Fibroblast of lung (primary cell): Measurements from ENCODE around the gene DRGX. TPM values are rescaled to one million over a fixed set of nuclear protein-coding genes. Genes with fewer than 3 reads are reported as not detected.

Experiments
- DNase-seq, 2 donors: peaks; one replicate each; pipeline versions ENCODE4 v3.0.0 to v3.0.0-alpha.2; 2010; ENCODE audit warnings: low read depth in 2 of 2
- H2AFZ ChIP-seq: 2 replicates; pipeline ENCODE4 v1.5.1; 2012; ENCODE audit warnings: low read length, control low read depth, inconsistent platforms
- H3K27ac ChIP-seq: 2 replicates; pipeline ENCODE4 v1.5.1; 2011; ENCODE audit warnings: low read length, control low read depth; ENCODE audit not compliant: insufficient read depth
- H3K27me3 ChIP-seq: 2 replicates; pipeline ENCODE4 v1.5.1; 2011; ENCODE audit warnings: mild to moderate bottlenecking, low read length; ENCODE audit not compliant: control insufficient read depth, insufficient read depth
- H3K36me3 ChIP-seq: 2 replicates; pipeline ENCODE4 v1.5.1; 2011; ENCODE audit warnings: low read length; ENCODE audit not compliant: control insufficient read depth, insufficient read depth
- H3K4me1 ChIP-seq: 2 replicates; pipeline ENCODE4 v1.5.1; 2011; ENCODE audit warnings: low read length; ENCODE audit not compliant: control insufficient read depth, insufficient read depth; ENCODE audit errors: extremely low read depth
- H3K4me2 ChIP-seq: 2 replicates; pipeline ENCODE4 v1.5.1; 2011; ENCODE audit warnings: low read length, control low read depth; ENCODE audit not compliant: insufficient read depth; ENCODE audit errors: extremely low read depth
- H3K4me3 ChIP-seq, 4 experiments: fragments of 200-600 bp in 1 of 4; sonication (generic) in 1 of 4; replicated peaks in 1 of 4; 2 replicates each; pipeline ENCODE4 v1.5.1; 2011 to 2016; ENCODE audit warnings: low read length in 4 of 4, low read depth in 3 of 4, mild to moderate bottlenecking in 3 of 4, control low read depth in 2 of 4, inconsistent platforms in 1 of 4, mixed read lengths in 1 of 4; ENCODE audit not compliant: insufficient read depth in 1 of 4; ENCODE audit errors: control extremely low read depth in 1 of 4
- H3K79me2 ChIP-seq: 2 replicates; pipeline ENCODE4 v1.5.1; 2012; ENCODE audit warnings: mild to moderate bottlenecking, low read length, inconsistent platforms; ENCODE audit not compliant: control insufficient read depth, insufficient read depth
- H3K9ac ChIP-seq: 2 replicates; pipeline ENCODE4 v1.5.1; 2011; ENCODE audit warnings: mild to moderate bottlenecking, low read length, control low read depth; ENCODE audit not compliant: insufficient read depth
- H3K9me3 ChIP-seq: 2 replicates; pipeline ENCODE4 v1.5.1; 2012; ENCODE audit warnings: low read depth, low read length; ENCODE audit not compliant: control insufficient read depth, insufficient read depth
- H4K20me1 ChIP-seq: 2 replicates; pipeline ENCODE4 v1.5.1; 2011; ENCODE audit warnings: low read length; ENCODE audit not compliant: control insufficient read depth, insufficient read depth; ENCODE audit errors: extremely low read depth
- EZH2 ChIP-seq: IDR thresholded peaks from 2 replicates; pipeline ENCODE4 v1.5.1; 2012; ENCODE audit warnings: low read length, control low read depth, mild to moderate bottlenecking; ENCODE audit errors: missing control alignments
- polyA plus RNA-seq, 2 donors: library from polyadenylated mRNA; depleted of rRNA in 1 of 2; stranded (reverse) in 1 of 2; unstranded in 1 of 2; fragments of >200 nt; gene quantifications; 2 replicates each; pipeline ENCODE4 v1.2.1, GENCODE V29; 2011 to 2012; ENCODE audit warnings: missing spikeins in 1 of 2
- total RNA-seq: library from RNA; depleted of rRNA; stranded (reverse); fragments of >200 nt; gene quantifications from 2 replicates; pipeline ENCODE4 v1.2.1, GENCODE V29; 2014
- TF ChIP-seq, protein P1 (sequence below), 2 donors: IDR thresholded peaks in 1 of 2; conservative IDR thresholded peaks in 1 of 2; 1 replicate in 1 of 2; 2 replicates in 1 of 2; pipeline ENCODE4 v1.5.1; 2011 to 2012; ENCODE audit warnings: low read length in 2 of 2, control low read depth in 1 of 2, inconsistent platforms in 1 of 2, low read depth in 1 of 2, mild to moderate bottlenecking in 1 of 2

DRGX gene
- total and polyA plus RNA-seq, 2 donors (not counting 1 experiment from before 2014, with no cell fraction given) = 0.11 TPM; not detected in 1

- TF ChIP-seq, protein P1, sequence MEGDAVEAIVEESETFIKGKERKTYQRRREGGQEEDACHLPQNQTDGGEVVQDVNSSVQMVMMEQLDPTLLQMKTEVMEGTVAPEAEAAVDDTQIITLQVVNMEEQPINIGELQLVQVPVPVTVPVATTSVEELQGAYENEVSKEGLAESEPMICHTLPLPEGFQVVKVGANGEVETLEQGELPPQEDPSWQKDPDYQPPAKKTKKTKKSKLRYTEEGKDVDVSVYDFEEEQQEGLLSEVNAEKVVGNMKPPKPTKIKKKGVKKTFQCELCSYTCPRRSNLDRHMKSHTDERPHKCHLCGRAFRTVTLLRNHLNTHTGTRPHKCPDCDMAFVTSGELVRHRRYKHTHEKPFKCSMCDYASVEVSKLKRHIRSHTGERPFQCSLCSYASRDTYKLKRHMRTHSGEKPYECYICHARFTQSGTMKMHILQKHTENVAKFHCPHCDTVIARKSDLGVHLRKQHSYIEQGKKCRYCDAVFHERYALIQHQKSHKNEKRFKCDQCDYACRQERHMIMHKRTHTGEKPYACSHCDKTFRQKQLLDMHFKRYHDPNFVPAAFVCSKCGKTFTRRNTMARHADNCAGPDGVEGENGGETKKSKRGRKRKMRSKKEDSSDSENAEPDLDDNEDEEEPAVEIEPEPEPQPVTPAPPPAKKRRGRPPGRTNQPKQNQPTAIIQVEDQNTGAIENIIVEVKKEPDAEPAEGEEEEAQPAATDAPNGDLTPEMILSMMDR (conservative IDR thresholded peaks at IDR 0.05 in 1 of 2, IDR thresholded peaks at IDR 0.05 in 1 of 2; ENCODE audit: low read depth in 1 of 2, low read length in 2 of 2) = no peak
- no peak for TF ChIP-seq EZH2
- no peak overlapping the region for H2AFZ ChIP-seq
- H3K4me1 ChIP-seq = no peaks in the 10 kb centered on the region
Observed at GRCh38 chr10:49322371-49323170, 73.3 kb downstream of the DRGX start.

GRCh38 chr10:49321021-49321420, 74.9 kb downstream of the DRGX start:
- no peak for TF ChIP-seq EZH2
- TF ChIP-seq, protein P1 (conservative IDR thresholded peaks at IDR 0.05 in 1 of 2, IDR thresholded peaks at IDR 0.05 in 1 of 2; ENCODE audit: low read depth in 1 of 2, low read length in 2 of 2) = no peak
- DNase-seq = no peak
- no peak overlapping the region for H3K4me2 ChIP-seq

More at GRCh38 chr10:49322371-49323170, 73.3 kb downstream of the DRGX start:
- Histone ChIP-seq H3K4me2 (no peak overlapping the region), H4K20me1 (no peaks in the 10 kb centered on the region), H3K4me3 (no peak overlapping the region), H3K9ac (no peak overlapping the region), H3K79me2 (no peaks in the 10 kb centered on the region), H3K27me3 (no peaks in the 10 kb centered on the region), H3K27ac (no peak overlapping the region), H3K9me3 (no peaks in the 10 kb centered on the region), H3K36me3 (no peaks in the 10 kb centered on the region)
- no peak for DNase-seq

GRCh38 chr10:49320191-49320590, 75.7 kb downstream of the DRGX start:
- Histone ChIP-seq H2AFZ (no peak overlapping the region), H3K4me1 (no peaks in the 10 kb centered on the region), H4K20me1 (no peaks in the 10 kb centered on the region), H3K4me2 (no peak overlapping the region), H3K9ac (no peak overlapping the region), H3K27ac (no peak overlapping the region), H3K9me3 (no peaks in the 10 kb centered on the region), H3K36me3 (no peaks in the 10 kb centered on the region), H3K4me3 (no peak overlapping the region), H3K27me3 (no peaks in the 10 kb centered on the region), H3K79me2 (no peaks in the 10 kb centered on the region)
- no peak for TF ChIP-seq EZH2
- TF ChIP-seq, protein P1 (conservative IDR thresholded peaks at IDR 0.05 in 1 of 2, IDR thresholded peaks at IDR 0.05 in 1 of 2; ENCODE audit: low read depth in 1 of 2, low read length in 2 of 2) = no peak
- no peak for DNase-seq

More at GRCh38 chr10:49321021-49321420, 74.9 kb downstream of the DRGX start:
- no peaks in the 10 kb centered on the region for H3K9me3 ChIP-seq
- H3K27ac ChIP-seq = no peak overlapping the region
- H3K79me2 ChIP-seq = no peaks in the 10 kb centered on the region
- H3K27me3 ChIP-seq = no peaks in the 10 kb centered on the region
- no peaks in the 10 kb centered on the region for H3K36me3 ChIP-seq
- H4K20me1 ChIP-seq = no peaks in the 10 kb centered on the region
- no peak overlapping the region for H3K9ac ChIP-seq
- no peak overlapping the region for H2AFZ ChIP-seq
- no peak overlapping the region for H3K4me3 ChIP-seq
- H3K4me1 ChIP-seq = no peaks in the 10 kb centered on the region
